Measurements from ENCODE around the gene MBD2.
A peak's percentile ranks its signal among the peaks of the same experiment; 100 is the strongest.

DNA sequence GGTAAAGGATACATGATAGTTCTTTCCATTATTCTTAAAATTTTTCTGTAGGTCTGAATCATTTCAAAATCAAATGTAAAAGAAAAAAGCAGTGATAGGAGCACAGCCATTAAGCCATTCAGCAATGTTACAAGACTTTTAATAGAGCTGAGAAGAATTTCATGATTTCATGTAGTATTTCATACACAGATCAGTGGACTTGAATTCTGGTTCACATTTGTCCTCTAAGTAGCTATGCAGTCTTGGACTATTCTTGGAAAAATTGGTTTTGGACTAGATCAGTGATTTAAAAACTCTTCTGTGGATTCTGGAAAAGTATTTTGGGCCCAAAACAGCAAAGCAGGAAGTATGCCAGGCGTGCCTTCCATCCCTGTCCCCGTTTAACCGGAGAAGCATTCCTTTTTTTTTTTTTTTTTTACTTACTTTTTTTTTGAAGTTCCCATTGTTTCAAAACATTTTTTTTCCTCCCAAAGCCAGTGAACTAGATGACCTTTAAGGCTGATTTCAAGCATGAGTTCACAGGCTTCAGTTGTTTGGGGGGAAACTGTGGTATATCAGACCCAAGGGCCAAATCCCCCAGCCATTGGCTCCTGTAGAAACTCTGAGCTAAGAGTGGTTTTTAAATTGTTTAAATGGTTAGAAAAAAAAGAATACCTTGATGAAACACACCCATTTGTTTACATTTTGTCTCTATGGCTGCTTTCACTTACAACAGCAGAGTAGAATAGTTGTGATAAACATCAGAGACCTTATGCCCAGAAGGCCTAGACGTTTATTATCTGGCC lies 27.3 kb upstream of the MBD2 start:
- TF ChIP-seq TCF12 (IDR thresholded peaks at IDR 0.05; ENCODE audit: low read depth) (peak; percentile 25; the same call in 1 of the 2 replicates), NFIC (IDR thresholded peaks at IDR 0.05) (peak; percentile 16; the same call in 1 of the 2 replicates), EP300 (IDR thresholded peaks at IDR 0.05; ENCODE audit: borderline replicate concordance) (peak; percentile 48; the same call in 1 of the 2 replicates), RAD21 (IDR thresholded peaks at IDR 0.05; ENCODE audit: low read depth) (no peak), EGR1 (IDR thresholded peaks at IDR 0.05) (no peak)
- TF ChIP-seq, protein P1, sequence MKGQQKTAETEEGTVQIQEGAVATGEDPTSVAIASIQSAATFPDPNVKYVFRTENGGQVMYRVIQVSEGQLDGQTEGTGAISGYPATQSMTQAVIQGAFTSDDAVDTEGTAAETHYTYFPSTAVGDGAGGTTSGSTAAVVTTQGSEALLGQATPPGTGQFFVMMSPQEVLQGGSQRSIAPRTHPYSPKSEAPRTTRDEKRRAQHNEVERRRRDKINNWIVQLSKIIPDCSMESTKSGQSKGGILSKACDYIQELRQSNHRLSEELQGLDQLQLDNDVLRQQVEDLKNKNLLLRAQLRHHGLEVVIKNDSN (IDR thresholded peaks at IDR 0.05) = no peak

All from Ishikawa (cell line).